RWPE2 (cell line): ENCODE data around the gene BCKDK.

Source experiments
- ATAC-seq: fragments of 200-7000 bp; cut with Tn5 transposase; 3 replicates; pipeline ENCODE4 v1.9.1; 2021; ENCODE audit warnings: low read depth
- DNase-seq: peaks from one replicate; pipeline ENCODE4 v3.0.0-alpha.2; 2020; ENCODE audit warnings: low spot score
- H3K27ac ChIP-seq: fragments of 450-650 bp; 2 replicates; pipeline ENCODE4 v1.5.1; 2017; ENCODE audit warnings: mild to moderate bottlenecking; ENCODE audit not compliant: poor library complexity, severe bottlenecking
- H3K27me3 ChIP-seq: fragments of 250-450 bp; sonication (Bioruptor Pico); 2 replicates; pipeline ENCODE4 v1.5.1; 2021; ENCODE audit warnings: mild to moderate bottlenecking, moderate library complexity; ENCODE audit not compliant: insufficient read depth, poor library complexity, severe bottlenecking
- H3K36me3 ChIP-seq: fragments of 250-450 bp; sonication (Bioruptor Pico); 2 replicates; pipeline ENCODE4 v1.5.1; 2020; ENCODE audit warnings: low read depth, mild to moderate bottlenecking, moderate library complexity
- H3K4me1 ChIP-seq: fragments of 250-450 bp; sonication (Bioruptor Pico); 2 replicates; pipeline ENCODE4 v1.5.1; 2021; ENCODE audit warnings: mild to moderate bottlenecking, moderate library complexity; ENCODE audit not compliant: insufficient read depth, poor library complexity, severe bottlenecking
- H3K4me3 ChIP-seq: fragments of 250-450 bp; sonication (Bioruptor Pico); 2 replicates; pipeline ENCODE4 v1.5.1; 2021; ENCODE audit warnings: mild to moderate bottlenecking, moderate library complexity; ENCODE audit not compliant: severe bottlenecking
- H3K9me3 ChIP-seq: fragments of 250-450 bp; sonication (Bioruptor Pico); 2 replicates; pipeline ENCODE4 v1.5.1; 2021; ENCODE audit warnings: mild to moderate bottlenecking, moderate library complexity; ENCODE audit not compliant: severe bottlenecking
- TF ChIP-seq, protein P1 (sequence below): fragments of 450-650 bp; IDR thresholded peaks from one replicate; pipeline ENCODE4 v1.5.1; 2017; ENCODE audit warnings: mild to moderate bottlenecking, moderate library complexity; ENCODE audit not compliant: poor library complexity, severe bottlenecking

Gene BCKDK

GRCh38 chr16:31157136-31157535, 49.0 kb downstream of the BCKDK start:
- H3K27me3 ChIP-seq: no peaks in the 10 kb centered on the region
- TF ChIP-seq, protein P1, sequence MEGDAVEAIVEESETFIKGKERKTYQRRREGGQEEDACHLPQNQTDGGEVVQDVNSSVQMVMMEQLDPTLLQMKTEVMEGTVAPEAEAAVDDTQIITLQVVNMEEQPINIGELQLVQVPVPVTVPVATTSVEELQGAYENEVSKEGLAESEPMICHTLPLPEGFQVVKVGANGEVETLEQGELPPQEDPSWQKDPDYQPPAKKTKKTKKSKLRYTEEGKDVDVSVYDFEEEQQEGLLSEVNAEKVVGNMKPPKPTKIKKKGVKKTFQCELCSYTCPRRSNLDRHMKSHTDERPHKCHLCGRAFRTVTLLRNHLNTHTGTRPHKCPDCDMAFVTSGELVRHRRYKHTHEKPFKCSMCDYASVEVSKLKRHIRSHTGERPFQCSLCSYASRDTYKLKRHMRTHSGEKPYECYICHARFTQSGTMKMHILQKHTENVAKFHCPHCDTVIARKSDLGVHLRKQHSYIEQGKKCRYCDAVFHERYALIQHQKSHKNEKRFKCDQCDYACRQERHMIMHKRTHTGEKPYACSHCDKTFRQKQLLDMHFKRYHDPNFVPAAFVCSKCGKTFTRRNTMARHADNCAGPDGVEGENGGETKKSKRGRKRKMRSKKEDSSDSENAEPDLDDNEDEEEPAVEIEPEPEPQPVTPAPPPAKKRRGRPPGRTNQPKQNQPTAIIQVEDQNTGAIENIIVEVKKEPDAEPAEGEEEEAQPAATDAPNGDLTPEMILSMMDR: no peak
- no peaks in the 10 kb centered on the region for H3K4me1 ChIP-seq
- H3K27ac ChIP-seq: no peak overlapping the region
- no peaks in the 10 kb centered on the region for H3K9me3 ChIP-seq
- no peak overlapping the region for H3K4me3 ChIP-seq
- ATAC-seq (no peak), DNase-seq (no peak)
- no peaks in the 10 kb centered on the region for H3K36me3 ChIP-seq
